Activated naive CD8-positive, alpha-beta T cell treated with anti-CD3 and anti-CD28 coated beads, Interleukin-2, amount 50 U/mL, for 24 hours (primary cell): ENCODE results near the gene SIX2.

Experiments used
- ATAC-seq: fragments of 150-1000 bp; cut with Tn5 transposase; one replicate; pipeline ENCODE4 v1.10.0; 2021
- DNase-seq: peaks from one replicate; pipeline ENCODE4 v3.0.0; 2021
- H3K27ac Mint-ChIP-seq: one replicate; pipeline ENCODE4 v1.8.0; 2021; ENCODE audit warnings: mild to moderate bottlenecking, mixed read lengths
- H3K27me3 Mint-ChIP-seq: one replicate; pipeline ENCODE4 v1.8.0; 2021; ENCODE audit warnings: mixed read lengths
- H3K36me3 Mint-ChIP-seq: one replicate; pipeline ENCODE4 v1.8.0; 2021; ENCODE audit warnings: low read depth, mixed read lengths
- H3K4me1 Mint-ChIP-seq: one replicate; pipeline ENCODE4 v1.8.0; 2021; ENCODE audit warnings: mixed read lengths
- H3K4me3 Mint-ChIP-seq: one replicate; pipeline ENCODE4 v1.8.0; 2021; ENCODE audit warnings: mild to moderate bottlenecking, moderate library complexity, mixed read lengths
- H3K9me3 Mint-ChIP-seq: one replicate; pipeline ENCODE4 v1.8.0; 2021; ENCODE audit warnings: mixed read lengths

The SIX2 gene

DNA sequence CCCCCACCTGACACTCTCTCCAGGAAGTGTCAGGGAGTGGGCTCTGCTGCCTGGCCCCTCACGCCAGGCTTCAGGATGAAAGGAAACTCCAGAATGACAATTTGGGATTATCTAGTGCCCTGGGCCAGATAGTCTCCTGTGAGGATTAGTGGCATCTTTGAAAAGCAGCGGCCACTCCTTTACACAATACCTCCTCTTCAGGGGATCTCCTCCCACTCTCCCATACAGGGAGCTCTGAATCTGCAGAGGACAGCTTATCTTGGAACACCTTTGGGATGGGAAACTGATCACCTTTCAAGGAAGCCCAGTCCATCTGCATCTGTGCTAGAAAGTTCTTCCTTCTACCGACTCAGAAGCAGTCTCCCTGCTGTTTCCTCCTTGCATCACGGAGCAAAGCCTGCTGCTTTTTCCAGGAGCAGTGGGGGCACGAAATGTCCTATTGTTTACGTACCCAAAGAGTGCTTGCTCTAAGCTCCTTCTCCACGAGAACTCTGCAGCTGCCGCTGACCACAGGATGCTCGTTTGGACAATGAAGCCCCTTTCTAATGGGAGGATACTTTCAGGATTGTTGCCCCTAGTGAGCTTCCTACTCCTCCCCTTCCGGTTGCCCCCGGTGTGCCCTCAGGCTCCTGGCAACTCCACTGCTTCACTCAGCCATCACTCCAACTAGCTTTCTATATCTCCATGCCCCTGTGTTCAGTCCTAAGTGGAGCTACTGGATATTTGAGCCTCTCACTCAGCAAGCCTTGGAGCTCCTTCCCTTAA lies 36.3 kb downstream of the SIX2 start:
- H3K4me3 Mint-ChIP-seq = peak overlapping the region; percentile 2

GRCh38 chr2:44970846-44971450 lies 38.3 kb downstream of the SIX2 start:
- no peak for ATAC-seq
- Mint-ChIP-seq H3K27ac (no peak overlapping the region), H3K27me3 (peaks cover 2% of the 10 kb centered on the region), H3K4me1 (no peaks in the 10 kb centered on the region), H3K4me3 (no peak overlapping the region), H3K36me3 (no peaks in the 10 kb centered on the region), H3K9me3 (no peaks in the 10 kb centered on the region)
- DNase-seq = no peak

More for the DNA sequence above, 36.3 kb downstream of the SIX2 start:
- Mint-ChIP-seq H3K4me1 (no peaks in the 10 kb centered on the region), H3K36me3 (no peaks in the 10 kb centered on the region), H3K9me3 (no peaks in the 10 kb centered on the region), H3K27ac (no peak overlapping the region), H3K27me3 (no peaks in the 10 kb centered on the region)
- DNase-seq (no peak), ATAC-seq (no peak)

GRCh38 chr2:44969936-44970335 lies 39.3 kb downstream of the SIX2 start:
- ATAC-seq (no peak), DNase-seq (no peak)
- Mint-ChIP-seq H3K27me3 (peaks cover 6% of the 10 kb centered on the region), H3K9me3 (no peaks in the 10 kb centered on the region), H3K4me1 (no peaks in the 10 kb centered on the region), H3K27ac (no peak overlapping the region), H3K4me3 (no peak overlapping the region), H3K36me3 (no peaks in the 10 kb centered on the region)

GRCh38 chr2:44967727-44968432 lies 41.4 kb downstream of the SIX2 start:
- no peaks in the 10 kb centered on the region for H3K9me3 Mint-ChIP-seq
- DNase-seq = no peak
- no peaks in the 10 kb centered on the region for H3K4me1 Mint-ChIP-seq
- peaks cover 11% of the 10 kb centered on the region for H3K27me3 Mint-ChIP-seq
- H3K27ac Mint-ChIP-seq = no peak overlapping the region
- no peak overlapping the region for H3K4me3 Mint-ChIP-seq
- ATAC-seq = no peak
- no peaks in the 10 kb centered on the region for H3K36me3 Mint-ChIP-seq

GRCh38 chr2:44967056-44967455 lies 42.2 kb downstream of the SIX2 start:
- Mint-ChIP-seq H3K27me3 (peaks cover 11% of the 10 kb centered on the region), H3K27ac (no peak overlapping the region), H3K4me3 (no peak overlapping the region), H3K36me3 (no peaks in the 10 kb centered on the region), H3K9me3 (no peaks in the 10 kb centered on the region), H3K4me1 (no peaks in the 10 kb centered on the region)
- DNase-seq = no peak
- no peak for ATAC-seq

DNA sequence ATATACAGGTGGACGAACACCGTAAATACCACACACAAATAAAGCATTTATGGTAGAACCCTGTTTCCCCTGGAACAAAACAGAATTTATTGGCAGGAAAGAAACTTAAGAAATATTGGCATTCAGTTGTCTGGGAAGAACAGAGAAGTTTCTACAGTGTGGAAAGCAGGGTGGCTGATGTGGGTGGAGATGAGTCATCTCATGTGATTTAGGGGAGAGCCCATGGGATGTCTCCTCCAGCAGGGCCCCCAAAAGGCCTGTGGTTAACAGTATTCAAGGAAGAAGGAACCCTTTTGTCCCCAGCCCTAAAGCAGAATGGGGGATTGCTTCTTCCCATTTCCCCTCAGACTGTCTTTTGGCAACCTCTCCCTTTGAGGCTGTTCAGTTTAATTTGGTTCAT lies 43.6 kb downstream of the SIX2 start:
- DNase-seq (no peak), ATAC-seq (no peak)
- H3K27ac Mint-ChIP-seq = no peak overlapping the region
- H3K4me1 Mint-ChIP-seq = no peaks in the 10 kb centered on the region
- H3K36me3 Mint-ChIP-seq = no peaks in the 10 kb centered on the region
- H3K4me3 Mint-ChIP-seq = no peak overlapping the region
- H3K9me3 Mint-ChIP-seq = no peaks in the 10 kb centered on the region
- H3K27me3 Mint-ChIP-seq = peaks cover 16% of the 10 kb centered on the region

DNA sequence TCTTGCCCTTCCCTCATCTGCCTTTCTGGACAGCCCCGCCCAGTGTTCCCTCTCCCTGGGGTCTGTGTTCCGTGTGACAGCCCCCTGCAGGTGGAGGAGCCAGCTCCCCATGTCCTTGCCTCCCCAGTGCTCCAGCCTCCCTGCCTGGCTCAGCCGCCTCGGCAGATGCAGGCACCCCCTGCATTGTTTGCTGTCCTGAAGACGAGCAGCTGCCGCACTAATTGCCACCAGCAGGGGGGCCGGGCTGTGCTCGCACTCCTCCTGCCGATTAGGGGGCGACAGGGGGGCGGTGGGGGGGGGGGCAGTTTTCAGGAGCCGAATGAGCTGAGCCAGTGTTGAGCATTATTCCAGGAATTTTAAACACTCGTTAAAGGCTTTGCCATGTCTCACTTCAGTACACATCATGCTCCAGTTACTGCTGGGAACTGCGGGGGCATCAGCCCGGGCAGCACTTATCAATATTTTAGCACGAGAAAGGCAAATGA lies 44.5 kb downstream of the SIX2 start:
- Mint-ChIP-seq H3K36me3 (no peaks in the 10 kb centered on the region), H3K4me1 (no peaks in the 10 kb centered on the region), H3K27ac (no peak overlapping the region), H3K27me3 (peaks cover 17% of the 10 kb centered on the region), H3K4me3 (no peak overlapping the region), H3K9me3 (no peaks in the 10 kb centered on the region)
- DNase-seq = peak; percentile 17
- ATAC-seq = no peak

- DNase-seq = no peak
- no peak overlapping the region for H3K27ac Mint-ChIP-seq
- H3K4me1 Mint-ChIP-seq = no peaks in the 10 kb centered on the region
- peak; percentile 24 for ATAC-seq
- peaks cover 28% of the 10 kb centered on the region for H3K27me3 Mint-ChIP-seq
- no peaks in the 10 kb centered on the region for H3K36me3 Mint-ChIP-seq
- H3K4me3 Mint-ChIP-seq = no peak overlapping the region
- H3K9me3 Mint-ChIP-seq = no peaks in the 10 kb centered on the region
Observed at GRCh38 chr2:44962176-44962695, 47.0 kb downstream of the SIX2 start.

- no peaks in the 10 kb centered on the region for H3K4me1 Mint-ChIP-seq
- no peak overlapping the region for H3K27ac Mint-ChIP-seq
- no peaks in the 10 kb centered on the region for H3K36me3 Mint-ChIP-seq
- H3K27me3 Mint-ChIP-seq = peaks cover 38% of the 10 kb centered on the region
- no peak overlapping the region for H3K4me3 Mint-ChIP-seq
- DNase-seq = no peak
- no peak for ATAC-seq
- no peaks in the 10 kb centered on the region for H3K9me3 Mint-ChIP-seq
Observed at GRCh38 chr2:44960871-44961270, 48.4 kb downstream of the SIX2 start.

DNA sequence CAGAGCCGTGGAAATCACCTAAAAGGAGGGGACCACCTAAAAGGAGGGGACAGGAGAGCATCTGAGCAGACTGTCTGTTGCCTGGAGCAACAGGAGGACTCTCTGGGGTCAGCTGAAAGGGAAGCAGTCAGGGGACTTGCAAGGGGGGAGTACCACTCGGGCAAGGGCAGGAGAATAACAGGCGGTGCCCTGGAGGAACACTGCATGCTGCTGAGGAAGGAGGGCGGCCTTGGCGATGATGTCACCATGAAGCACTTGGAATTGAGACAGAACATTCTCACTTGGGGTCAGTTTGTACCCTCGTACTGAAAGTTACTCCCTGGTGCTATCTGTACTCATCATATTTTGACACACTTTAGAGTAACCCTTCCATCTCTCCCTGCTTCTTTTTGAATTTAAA lies 49.4 kb downstream of the SIX2 start:
- no peaks in the 10 kb centered on the region for H3K36me3 Mint-ChIP-seq
- H3K9me3 Mint-ChIP-seq = no peaks in the 10 kb centered on the region
- H3K27me3 Mint-ChIP-seq = peaks cover 41% of the 10 kb centered on the region
- peaks cover 5% of the 10 kb centered on the region for H3K4me1 Mint-ChIP-seq
- no peak overlapping the region for H3K4me3 Mint-ChIP-seq
- DNase-seq (no peak), ATAC-seq (no peak)
- no peak overlapping the region for H3K27ac Mint-ChIP-seq

DNA sequence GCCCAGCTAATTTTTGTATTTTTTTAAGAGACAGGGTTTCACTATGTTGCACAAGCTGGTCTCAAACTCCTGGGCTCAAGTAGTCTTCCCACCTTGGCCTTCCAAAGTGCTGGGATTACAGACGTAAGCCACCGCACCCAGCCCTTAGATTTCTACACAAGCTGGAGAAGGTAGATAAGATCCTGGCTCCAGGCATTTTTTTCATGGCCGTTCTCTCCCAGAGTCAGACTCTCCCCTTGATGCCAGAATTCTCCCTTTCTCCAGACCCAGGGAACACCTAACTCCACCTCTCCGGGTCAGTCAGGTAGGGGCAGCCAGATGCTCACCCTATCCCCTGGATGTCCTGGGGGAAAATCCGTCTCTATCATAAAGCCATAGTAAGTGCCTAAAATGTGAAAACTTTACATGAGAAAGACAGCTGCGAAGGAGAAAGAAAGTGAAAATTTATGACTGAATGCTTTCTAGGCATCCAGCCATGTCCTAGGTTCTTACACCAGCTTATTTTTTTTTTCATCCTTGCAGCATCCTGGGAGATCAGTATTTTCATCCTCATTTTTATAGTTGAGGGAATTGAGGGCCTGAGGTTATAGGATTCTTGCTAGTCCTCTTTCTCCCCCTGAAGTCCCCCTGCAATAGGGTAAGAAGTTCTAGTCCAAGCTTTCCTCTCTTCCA lies 51.5 kb downstream of the SIX2 start:
- Mint-ChIP-seq H3K27me3 (peaks cover 56% of the 10 kb centered on the region), H3K27ac (no peak overlapping the region), H3K4me1 (peaks cover 16% of the 10 kb centered on the region), H3K4me3 (no peak overlapping the region), H3K36me3 (no peaks in the 10 kb centered on the region), H3K9me3 (no peaks in the 10 kb centered on the region)
- ATAC-seq (no peak), DNase-seq (no peak)

DNA sequence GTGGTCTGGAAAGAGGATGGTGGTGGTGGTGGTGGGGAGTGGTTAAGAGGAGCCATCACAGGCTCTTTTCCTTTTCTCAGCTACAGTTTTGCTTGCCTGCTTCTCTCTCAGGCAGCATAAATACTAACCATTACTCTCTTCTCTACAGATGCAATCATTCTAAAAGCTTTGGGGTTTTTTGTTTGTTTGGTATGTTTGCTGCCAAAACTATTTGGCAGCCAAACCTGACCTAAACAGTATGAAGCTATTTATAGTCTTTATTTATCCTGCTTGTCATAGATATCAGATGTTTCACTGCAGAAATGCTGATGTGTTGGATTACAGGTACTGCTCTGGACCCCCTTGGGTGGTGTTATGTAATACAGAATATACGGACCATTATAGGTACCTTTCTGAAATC lies 52.4 kb downstream of the SIX2 start:
- Mint-ChIP-seq H3K36me3 (no peaks in the 10 kb centered on the region), H3K27me3 (peaks cover 62% of the 10 kb centered on the region), H3K4me3 (no peak overlapping the region), H3K4me1 (peaks cover 21% of the 10 kb centered on the region), H3K27ac (no peak overlapping the region), H3K9me3 (no peaks in the 10 kb centered on the region)
- DNase-seq (no peak), ATAC-seq (no peak)

DNA sequence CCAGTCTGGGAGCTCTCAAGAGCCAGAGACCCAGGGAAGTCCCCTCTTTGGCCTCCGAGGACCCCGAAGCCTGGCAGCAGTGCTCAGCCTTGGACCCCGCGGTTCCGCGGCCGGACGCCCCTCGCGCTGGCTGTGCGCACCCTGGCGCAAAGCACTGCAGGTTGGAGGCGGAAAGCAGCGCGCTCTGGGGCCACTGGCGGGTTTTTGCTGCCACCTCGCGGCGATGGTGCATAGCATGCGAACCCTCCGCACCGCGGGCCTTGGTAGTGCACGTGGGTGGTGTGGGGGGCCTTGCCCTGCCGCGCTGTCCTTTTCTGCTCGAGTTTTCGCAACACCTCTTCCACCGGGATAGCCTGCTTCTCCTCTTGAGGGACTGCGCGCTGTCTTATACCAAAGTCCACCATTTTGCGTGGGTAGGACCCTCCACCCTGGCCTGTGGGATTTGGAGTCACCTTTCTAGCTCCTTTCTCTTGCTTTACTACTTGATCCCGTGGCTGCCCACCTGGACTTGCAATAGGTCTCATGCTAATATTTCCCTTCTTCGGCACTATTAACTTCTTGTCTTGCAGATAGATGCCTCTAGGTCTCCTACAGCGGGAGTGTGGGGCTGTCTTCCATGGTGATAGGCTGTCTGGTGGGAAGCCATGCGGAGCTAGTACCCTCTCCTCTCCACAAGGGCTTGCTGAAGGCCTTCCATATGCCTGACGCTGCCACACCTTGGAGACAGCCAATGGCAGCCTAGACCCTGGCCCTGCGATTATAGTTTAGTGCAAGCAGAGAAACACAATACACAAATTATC lies 53.5 kb downstream of the SIX2 start:
- no peaks in the 10 kb centered on the region for H3K9me3 Mint-ChIP-seq
- peaks cover 23% of the 10 kb centered on the region for H3K4me1 Mint-ChIP-seq
- no peaks in the 10 kb centered on the region for H3K36me3 Mint-ChIP-seq
- peak overlapping the region; percentile 51 for H3K4me3 Mint-ChIP-seq
- H3K27me3 Mint-ChIP-seq = peaks cover 66% of the 10 kb centered on the region
- no peak overlapping the region for H3K27ac Mint-ChIP-seq
- DNase-seq (peak; percentile 88), ATAC-seq (peak; percentile 79)
